Kidney (tissue), 22 donors: ENCODE measurements around the gene DICER1. TPM values are rescaled to one million over a fixed set of nuclear protein-coding genes. Genes with fewer than 3 reads are reported as not detected.
"Not testable (repeated sequence)": the region's sequence is repeated elsewhere in the genome, so short reads cannot be mapped to it uniquely, and the experiment has no call there.

Source experiments
- DNase-seq, 5 donors: peaks; one replicate each; pipeline ENCODE4 v3.0.0-alpha.2; 2013 to 2020
- FAIRE-seq: peaks from 2 replicates; lab custom pipeline; 2012; peaks lifted over from hg19 to GRCh38; lab: Jason Lieb, UNC
- H3K27ac ChIP-seq, 2 donors: one replicate each; pipeline ENCODE4 v1.7.0; 2013; ENCODE audit warnings: low read depth in 2 of 2, low read length in 2 of 2, inconsistent platforms in 1 of 2
- H3K27me3 ChIP-seq: one replicate; pipeline ENCODE4 v1.7.1; 2013; ENCODE audit warnings: low read length, inconsistent platforms; ENCODE audit not compliant: control insufficient read depth, insufficient read depth
- H3K36me3 ChIP-seq, 3 donors: one replicate each; pipeline versions ENCODE4 v1.7.0 to v1.7.1; 2013; ENCODE audit warnings: low read length in 3 of 3, control low read depth in 1 of 3, inconsistent platforms in 1 of 3; ENCODE audit not compliant: insufficient read depth in 3 of 3, control insufficient read depth in 2 of 3
- H3K4me1 ChIP-seq, 3 donors: one replicate each; pipeline versions ENCODE4 v1.7.0 to v1.7.1; 2013; ENCODE audit warnings: low read length in 3 of 3, inconsistent platforms in 1 of 3, low read depth in 1 of 3; ENCODE audit not compliant: control insufficient read depth in 2 of 3, insufficient read depth in 2 of 3
- H3K4me3 ChIP-seq, 3 donors: one replicate each; pipeline versions ENCODE4 v1.7.0 to v1.8.1; 2013; ENCODE audit warnings: low read length in 3 of 3, control low read depth in 1 of 3, inconsistent platforms in 1 of 3
- H3K9ac ChIP-seq, 3 donors: one replicate each; pipeline versions ENCODE4 v1.7.0 to v1.7.1; 2013; ENCODE audit warnings: low read length in 3 of 3, control low read depth in 1 of 3, inconsistent platforms in 1 of 3
- H3K9me3 ChIP-seq, 3 donors: one replicate each; pipeline versions ENCODE4 v1.7.0 to v1.7.1; 2013; ENCODE audit warnings: low read length in 3 of 3, control low read depth in 1 of 3, inconsistent platforms in 1 of 3; ENCODE audit not compliant: control insufficient read depth in 2 of 3, insufficient read depth in 1 of 3
- intact Hi-C: fragments of 100-400 bp; cut with DNase I; formaldehyde crosslinking; loops from one replicate; pipeline ENCODE4 v1.11.1; 2022
- long read RNA-seq, 10 donors: library from polyadenylated mRNA in 1 of 10; unstranded in 1 of 10; transcript quantifications; one replicate each; pipeline ENCODE4 v2.0.0 and lab custom pipeline, GENCODE V29; 2021 to 2026
- polyA plus RNA-seq: library from polyadenylated mRNA; stranded (reverse); fragments of 350-450 nt; fragmentation: Illumina TruSeq; extraction: RNeasy Lipid Tissue Mini Kit (QIAGEN cat#74804); gene quantifications from one replicate; pipeline ENCODE4 v1.2.3, GENCODE V29; 2014; ENCODE audit warnings: low read depth, low replicate concordance; ENCODE audit not compliant: insufficient read depth
- total RNA-seq: library from RNA; stranded (reverse); fragmentation: NEBNext Ultra II Directional; extraction: Animal tissue kit (Norgen Biotek cat#: 25700); gene quantifications from one replicate; pipeline ENCODE4 v1.2.1, GENCODE V29; 2021
- TF ChIP-seq, protein P1 (sequence below): IDR thresholded peaks from 3 replicates; pipeline ENCODE4 v1.5.1; 2012; ENCODE audit warnings: mild to moderate bottlenecking, moderate library complexity, borderline replicate concordance; ENCODE audit not compliant: insufficient read depth; ENCODE audit errors: extremely low read depth
- donor health status: control.
- donor health status: control.
- donor health status: control.
- donor health status: control.
- donor health status: control.
- donor health status: DM: yes; HTN: yes; CAD: no.
- donor health status: Normal renal cell carcinoma (clear cell type).

DICER1 gene
- 83.6 TPM for total RNA-seq
- 6.0 TPM for polyA plus RNA-seq
- long read RNA-seq, donor 1, partial matches to known transcripts: 0 of 2 reads
- long read RNA-seq, donor 1, other reads (novel, unspliced or antisense): 0 of 2 reads
- long read RNA-seq, donor 2: 0 reads
- long read RNA-seq, donor 3, partial matches to known transcripts: 6 of 8 reads
- long read RNA-seq, donor 3, other reads (novel, unspliced or antisense): 0 of 8 reads
- long read RNA-seq, donor 4, partial matches to known transcripts: 5 of 5 reads
- long read RNA-seq, donor 4, other reads (novel, unspliced or antisense): 0 of 5 reads
- long read RNA-seq, donor 5: 0 reads
- long read RNA-seq, donor 6, partial matches to known transcripts: 0 of 1 reads
- long read RNA-seq, donor 6, other reads (novel, unspliced or antisense): 0 of 1 reads
- long read RNA-seq, donor 7, partial matches to known transcripts: 9 of 20 reads
- long read RNA-seq, donor 7, other reads (novel, unspliced or antisense): 11 of 20 reads
- long read RNA-seq, donor 8: 0 reads
- long read RNA-seq, donor 9: 0 reads
- long read RNA-seq, donor 10, partial matches to known transcripts: 0 of 11 reads
- long read RNA-seq, donor 10, other reads (novel, unspliced or antisense): 11 of 11 reads

GRCh38 chr14:95157327-95158189 lies at the start of gene DICER1:
TSS of gene DICER1 (minus strand) at chr14:95157529. CDS start at chr14:95133458, 24,071 bp downstream.
- TF ChIP-seq, protein P1, sequence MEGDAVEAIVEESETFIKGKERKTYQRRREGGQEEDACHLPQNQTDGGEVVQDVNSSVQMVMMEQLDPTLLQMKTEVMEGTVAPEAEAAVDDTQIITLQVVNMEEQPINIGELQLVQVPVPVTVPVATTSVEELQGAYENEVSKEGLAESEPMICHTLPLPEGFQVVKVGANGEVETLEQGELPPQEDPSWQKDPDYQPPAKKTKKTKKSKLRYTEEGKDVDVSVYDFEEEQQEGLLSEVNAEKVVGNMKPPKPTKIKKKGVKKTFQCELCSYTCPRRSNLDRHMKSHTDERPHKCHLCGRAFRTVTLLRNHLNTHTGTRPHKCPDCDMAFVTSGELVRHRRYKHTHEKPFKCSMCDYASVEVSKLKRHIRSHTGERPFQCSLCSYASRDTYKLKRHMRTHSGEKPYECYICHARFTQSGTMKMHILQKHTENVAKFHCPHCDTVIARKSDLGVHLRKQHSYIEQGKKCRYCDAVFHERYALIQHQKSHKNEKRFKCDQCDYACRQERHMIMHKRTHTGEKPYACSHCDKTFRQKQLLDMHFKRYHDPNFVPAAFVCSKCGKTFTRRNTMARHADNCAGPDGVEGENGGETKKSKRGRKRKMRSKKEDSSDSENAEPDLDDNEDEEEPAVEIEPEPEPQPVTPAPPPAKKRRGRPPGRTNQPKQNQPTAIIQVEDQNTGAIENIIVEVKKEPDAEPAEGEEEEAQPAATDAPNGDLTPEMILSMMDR: no peak
- Histone ChIP-seq H3K27me3 (no peaks in the 10 kb centered on the region), H3K27ac (peak within 1 kb of the TSS; percentile 94 to 97), H3K9ac (peak within 1 kb of the TSS; percentile 55 to 95 (median 84)), H3K9me3 (no peaks in the 10 kb centered on the region), H3K36me3 (no peaks in the 10 kb centered on the region), H3K4me3 (peak within 1 kb of the TSS; percentile 75 to 88 (median 82)), H3K4me1 (peaks cover 0 to 20% (median 8%) of the 10 kb centered on the region in 3 donors)
- intact Hi-C loops: no loop called here
- no peak for FAIRE-seq
- peak; percentile 97 to 99 (median 98) for DNase-seq

GRCh38 chr14:95206534-95206933 lies 49.2 kb upstream of the DICER1 start:
- TF ChIP-seq, protein P1: no peak
- FAIRE-seq (no peak), DNase-seq (no peak)
- Histone ChIP-seq H3K9ac (no peak overlapping the region), H3K9me3 (no peaks in the 10 kb centered on the region), H3K27me3 (no peaks in the 10 kb centered on the region), H3K4me3 (no peak overlapping the region), H3K36me3 (peaks cover 4 to 40% (median 27%) of the 10 kb centered on the region in 3 donors), H3K27ac (no peak overlapping the region), H3K4me1 (peaks cover 0 to 1% (median 0%) of the 10 kb centered on the region in 3 donors)
- intact Hi-C loops: no loop called here

GRCh38 chr14:95204705-95205104 lies 47.4 kb upstream of the DICER1 start:
- Histone ChIP-seq H3K9me3 (no peaks in the 10 kb centered on the region), H3K4me1 (no peaks in the 10 kb centered on the region), H3K27me3 (no peaks in the 10 kb centered on the region), H3K4me3 (no peak overlapping the region), H3K27ac (no peak overlapping the region), H3K36me3 (peaks cover 4 to 47% (median 27%) of the 10 kb centered on the region in 3 donors), H3K9ac (no peak overlapping the region)
- intact Hi-C loops: no loop called here
- DNase-seq: no peak
- no peak for FAIRE-seq
- TF ChIP-seq, protein P1: no peak

DNA sequence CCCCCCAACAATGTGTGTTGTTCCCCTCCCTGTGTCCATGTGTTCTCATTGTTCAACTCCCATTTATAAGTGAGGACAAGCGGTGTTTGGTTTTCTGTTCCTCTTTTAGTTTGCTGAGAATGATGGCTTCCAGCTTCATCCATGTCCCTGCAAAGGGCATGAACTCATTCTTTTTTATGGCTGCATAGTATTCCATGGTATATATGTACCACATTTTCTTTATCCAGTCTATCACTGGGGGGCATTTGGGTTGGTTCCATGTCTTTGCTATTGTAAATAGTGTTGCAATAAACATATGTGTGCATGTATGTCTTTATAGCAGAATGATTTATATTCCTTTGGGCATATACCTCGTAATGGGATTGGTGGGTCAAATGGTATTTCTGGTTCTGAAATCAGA lies 44.4 kb upstream of the DICER1 start:
- intact Hi-C loops, H3K27me3 ChIP-seq, H3K9me3 ChIP-seq, H3K4me1 ChIP-seq, H3K4me3 ChIP-seq, FAIRE-seq, H3K27ac ChIP-seq, H3K9ac ChIP-seq, DNase-seq: not testable (repeated sequence)
- H3K36me3 ChIP-seq: peaks cover 0 to 29% (median 19%) of the 10 kb centered on the region in 3 donors
